T-helper 1 cell treated with Interleukin-12 subunit alpha and Interleukin-12 subunit beta and Interleukin-4 antibody, amounts not matched to agents 30 ng/mL and 1 ng/mL, for 36 hours (primary cell): ENCODE data around the gene HS6ST1. TPM values are rescaled to one million over a fixed set of nuclear protein-coding genes. Genes with fewer than 3 reads are reported as not detected.

Source experiments
- intact Hi-C: fragments of 100-400 bp; cut with micrococcal nuclease; formaldehyde crosslinking; loops from one replicate; pipeline ENCODE4 v1.15.1; 2024
- total RNA-seq: library from RNA; stranded (reverse); gene quantifications from 2 replicates; pipeline ENCODE4 v1.2.3, GENCODE V29; 2022

HS6ST1 gene
- total RNA-seq, 1 donor from 2014 or later = 12.4 TPM

GRCh38 chr2:128301021-128301420 lies 17.6 kb downstream of the HS6ST1 start:
- intact Hi-C loops = no loop called here

GRCh38 chr2:128300151-128301020 lies 18.3 kb downstream of the HS6ST1 start:
- intact Hi-C loops = no loop called here

GRCh38 chr2:128299628-128300027 lies 19.0 kb downstream of the HS6ST1 start:
- intact Hi-C loops = no loop called here

- intact Hi-C loops = no loop called here
These were observed 19.7 kb downstream of the HS6ST1 start for GRCh38 chr2:128298846-128299507.

- intact Hi-C loops = no loop called here
These were observed 20.4 kb downstream of the HS6ST1 start for GRCh38 chr2:128298286-128298685.

GRCh38 chr2:128293870-128294455 lies 24.7 kb downstream of the HS6ST1 start:
- intact Hi-C loops = no loop called here

GRCh38 chr2:128293426-128293755 lies 25.3 kb downstream of the HS6ST1 start:
- intact Hi-C loops = no loop called here

GRCh38 chr2:128292599-128293425 lies 25.9 kb downstream of the HS6ST1 start:
- intact Hi-C loops = no loop called here

- intact Hi-C loops = no loop called here
These were observed 26.6 kb downstream of the HS6ST1 start for GRCh38 chr2:128291844-128292598.

- intact Hi-C loops = no loop called here
These were observed 27.4 kb downstream of the HS6ST1 start for GRCh38 chr2:128291161-128291843.

GRCh38 chr2:128290356-128290755 lies 28.3 kb downstream of the HS6ST1 start:
- intact Hi-C loops = no loop called here

GRCh38 chr2:128289439-128289838 lies 29.2 kb downstream of the HS6ST1 start:
- intact Hi-C loops = no loop called here

- intact Hi-C loops = no loop called here
These were observed 29.9 kb downstream of the HS6ST1 start for GRCh38 chr2:128288781-128289180.

- intact Hi-C loops = no loop called here
These were observed 30.6 kb downstream of the HS6ST1 start for GRCh38 chr2:128287780-128288735.

GRCh38 chr2:128286905-128287779 lies 31.5 kb downstream of the HS6ST1 start:
- intact Hi-C loops = no loop called here

- intact Hi-C loops = no loop called here
These were observed 32.5 kb downstream of the HS6ST1 start for GRCh38 chr2:128286011-128286721.

GRCh38 chr2:128285329-128285931 lies 33.2 kb downstream of the HS6ST1 start:
- intact Hi-C loops = no loop called here
